Measurements from ENCODE around the gene ITIH1.

ITIH1 gene

DNA sequence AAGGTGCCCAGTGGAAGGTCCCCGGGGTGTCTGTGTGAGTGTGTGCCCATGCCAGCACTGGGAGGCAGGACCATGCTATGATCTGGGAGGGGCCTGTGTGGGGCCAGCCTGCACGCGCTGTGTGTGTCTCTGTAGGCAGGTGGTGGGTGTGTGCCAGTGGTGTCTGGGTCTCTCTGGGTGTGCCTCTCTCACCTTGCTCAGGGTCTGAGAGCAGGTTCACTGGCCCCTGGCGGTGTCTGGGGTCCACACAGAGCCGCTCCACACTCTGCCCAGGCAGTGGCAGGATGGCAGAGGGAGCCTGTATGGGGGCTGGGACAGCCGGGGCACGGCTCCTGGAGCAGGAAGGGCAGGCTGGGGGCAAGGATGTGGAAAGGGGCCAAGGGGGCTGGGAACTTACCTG, 40.5 kb downstream of the ITIH1 start:
- H3K4me3 ChIP-seq (ENCODE audit: low read depth, low read length): no peak overlapping the region
- TF ChIP-seq, protein P1, sequence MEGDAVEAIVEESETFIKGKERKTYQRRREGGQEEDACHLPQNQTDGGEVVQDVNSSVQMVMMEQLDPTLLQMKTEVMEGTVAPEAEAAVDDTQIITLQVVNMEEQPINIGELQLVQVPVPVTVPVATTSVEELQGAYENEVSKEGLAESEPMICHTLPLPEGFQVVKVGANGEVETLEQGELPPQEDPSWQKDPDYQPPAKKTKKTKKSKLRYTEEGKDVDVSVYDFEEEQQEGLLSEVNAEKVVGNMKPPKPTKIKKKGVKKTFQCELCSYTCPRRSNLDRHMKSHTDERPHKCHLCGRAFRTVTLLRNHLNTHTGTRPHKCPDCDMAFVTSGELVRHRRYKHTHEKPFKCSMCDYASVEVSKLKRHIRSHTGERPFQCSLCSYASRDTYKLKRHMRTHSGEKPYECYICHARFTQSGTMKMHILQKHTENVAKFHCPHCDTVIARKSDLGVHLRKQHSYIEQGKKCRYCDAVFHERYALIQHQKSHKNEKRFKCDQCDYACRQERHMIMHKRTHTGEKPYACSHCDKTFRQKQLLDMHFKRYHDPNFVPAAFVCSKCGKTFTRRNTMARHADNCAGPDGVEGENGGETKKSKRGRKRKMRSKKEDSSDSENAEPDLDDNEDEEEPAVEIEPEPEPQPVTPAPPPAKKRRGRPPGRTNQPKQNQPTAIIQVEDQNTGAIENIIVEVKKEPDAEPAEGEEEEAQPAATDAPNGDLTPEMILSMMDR (IDR thresholded peaks at IDR 0.05; ENCODE audit: low read depth, low read length): no peak

DNA sequence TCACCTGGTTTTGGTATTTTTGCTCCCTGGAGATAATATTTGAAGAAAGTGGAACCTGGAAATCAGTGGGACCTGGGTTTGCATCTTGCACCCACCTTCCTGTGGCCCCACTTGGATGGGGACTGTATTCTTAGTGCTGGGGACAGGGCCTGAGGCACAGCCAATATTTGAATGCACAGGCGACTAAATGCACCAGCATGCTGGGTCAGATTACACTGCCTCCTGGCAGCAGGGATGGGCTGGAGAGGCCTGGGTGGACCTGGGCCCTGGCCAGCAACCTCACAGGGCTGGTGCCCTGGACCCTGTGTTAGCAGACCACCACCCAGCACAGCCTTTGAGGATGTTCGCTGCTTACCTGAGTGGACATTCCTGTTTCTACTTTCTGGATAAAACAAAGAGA, 42.5 kb downstream of the ITIH1 start:
- TF ChIP-seq, protein P1 (IDR thresholded peaks at IDR 0.05; ENCODE audit: low read depth, low read length): no peak
- H3K4me3 ChIP-seq (ENCODE audit: low read depth, low read length): no peak overlapping the region

DNA sequence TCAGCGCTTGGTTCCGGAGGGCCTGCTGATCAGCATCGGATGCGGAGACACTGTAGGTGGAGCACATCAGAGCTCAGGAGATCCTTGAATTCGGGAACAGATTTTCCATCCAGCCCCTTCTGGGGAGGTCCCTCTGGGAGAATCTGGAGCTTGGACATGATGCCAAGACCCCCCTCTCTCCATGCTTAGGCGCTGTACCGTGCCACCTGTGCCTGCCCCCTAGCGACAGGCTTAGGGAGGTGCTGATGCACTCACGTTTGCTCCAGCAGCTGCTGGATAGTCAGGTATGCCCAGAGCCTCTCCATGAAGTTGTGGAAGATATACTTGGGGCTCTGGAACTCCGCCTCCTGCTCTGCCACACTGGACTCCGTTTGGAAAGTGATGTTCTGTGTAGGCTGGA, 43.3 kb downstream of the ITIH1 start:
- TF ChIP-seq, protein P1 (IDR thresholded peaks at IDR 0.05; ENCODE audit: low read depth, low read length): peak; percentile 71

DNA sequence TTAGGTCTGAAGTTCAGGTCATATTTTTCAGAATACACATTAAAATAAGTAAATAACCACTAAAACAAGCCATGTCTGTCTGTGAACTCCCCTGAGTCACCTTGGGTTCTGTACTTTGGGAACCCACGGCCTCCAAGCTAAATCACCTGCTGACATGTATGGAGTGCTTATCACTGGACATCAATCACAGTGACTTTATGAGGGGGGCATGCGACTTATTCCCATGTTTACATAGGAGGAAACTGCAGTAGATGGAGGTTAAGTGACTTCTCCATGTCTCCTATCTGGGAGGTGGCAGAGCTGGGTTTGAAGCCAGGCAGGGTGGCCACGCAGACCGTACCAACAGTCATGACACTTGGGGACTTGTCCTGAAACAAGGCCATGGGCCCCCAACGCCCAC, 45.0 kb downstream of the ITIH1 start:
- H3K4me3 ChIP-seq (ENCODE audit: low read depth, low read length): no peak overlapping the region
- TF ChIP-seq, protein P1 (IDR thresholded peaks at IDR 0.05; ENCODE audit: low read depth, low read length): no peak

More for the DNA sequence above, 43.3 kb downstream of the ITIH1 start:
- H3K4me3 ChIP-seq (ENCODE audit: low read depth, low read length): no peak overlapping the region

DNA sequence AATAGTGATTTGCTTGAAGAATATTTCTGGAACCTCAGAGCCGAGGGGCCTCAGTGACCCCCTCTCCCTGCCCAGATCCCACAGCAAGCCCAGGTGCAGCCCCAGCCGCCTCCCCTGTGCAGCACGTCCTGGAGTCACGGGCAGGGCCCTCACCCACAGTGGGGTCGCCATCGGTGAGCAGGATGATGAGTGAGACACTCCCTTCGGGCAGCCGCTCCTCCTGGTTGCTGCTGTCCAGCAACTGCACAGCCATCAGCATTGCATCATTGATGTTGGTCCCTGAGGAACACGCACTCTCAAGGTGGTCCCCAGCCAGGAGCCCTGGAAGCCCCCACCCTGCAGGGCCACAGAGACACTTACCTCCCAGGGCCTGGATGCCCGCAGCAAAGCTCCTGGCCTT, 46.6 kb downstream of the ITIH1 start:
- no peak overlapping the region for H3K4me3 ChIP-seq (ENCODE audit: low read depth, low read length)
- TF ChIP-seq, protein P1 (IDR thresholded peaks at IDR 0.05; ENCODE audit: low read depth, low read length): no peak

DNA sequence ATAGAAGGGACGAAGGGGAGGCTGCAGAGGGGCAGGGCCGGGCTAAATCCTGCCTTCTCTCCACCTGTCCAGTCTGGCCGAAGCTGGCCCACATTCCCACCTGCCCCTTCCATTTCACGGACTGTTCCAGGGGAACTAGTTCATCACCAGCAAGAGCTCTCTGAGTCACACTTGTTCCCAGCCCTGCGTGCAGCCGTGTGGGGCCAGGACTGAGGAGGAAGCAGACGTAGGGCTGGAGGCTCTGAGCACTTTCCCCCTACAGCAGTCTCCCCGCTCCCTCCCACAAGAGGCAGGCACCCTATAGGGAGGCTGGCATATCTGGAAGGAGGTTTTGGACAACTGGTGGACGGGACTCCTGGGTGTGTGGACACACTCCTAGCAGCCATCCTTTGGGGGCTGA, 50.0 kb downstream of the ITIH1 start:
- TF ChIP-seq, protein P1 (IDR thresholded peaks at IDR 0.05; ENCODE audit: low read depth, low read length): no peak
- no peak overlapping the region for H3K4me3 ChIP-seq (ENCODE audit: low read depth, low read length)

DNA sequence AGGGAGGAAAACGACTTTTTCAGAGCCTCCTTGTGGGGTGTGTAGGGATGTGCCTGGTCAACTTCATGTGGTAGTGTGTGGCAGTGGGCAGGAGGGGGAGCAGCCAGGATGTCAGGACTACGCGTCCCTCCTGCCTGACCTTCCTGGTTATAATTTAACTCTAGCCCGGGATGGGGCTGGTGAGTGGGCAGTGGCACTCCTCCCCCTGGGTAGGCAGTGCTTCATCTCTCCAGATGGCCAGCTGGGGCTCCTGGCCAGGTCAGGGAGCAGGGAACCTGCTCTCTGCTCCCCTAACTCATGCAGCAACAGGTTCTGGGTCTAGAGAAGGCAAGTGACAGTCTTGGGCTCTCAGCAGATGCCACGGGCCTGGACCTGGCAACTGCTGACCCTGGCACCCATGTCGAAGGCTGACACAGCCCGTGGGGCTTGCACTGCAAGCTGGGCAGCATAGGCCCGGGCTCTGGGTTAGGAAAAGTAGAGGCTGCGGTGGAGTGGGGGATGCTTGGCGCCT, 50.5 kb downstream of the ITIH1 start:
- TF ChIP-seq, protein P1 (IDR thresholded peaks at IDR 0.05; ENCODE audit: low read depth, low read length): no peak
- H3K4me3 ChIP-seq (ENCODE audit: low read depth, low read length): no peak overlapping the region
